HG02642 (cell line): ENCODE results near the gene PEX5L.
A peak's percentile ranks its signal among the peaks of the same experiment; 100 is the strongest.

ENCODE experiments used
- ATAC-seq: cut with Tn5 transposase; IDR thresholded peaks from one replicate; pipeline ENCODE4 v1.9.1; 2021; ENCODE audit warnings: mild to moderate bottlenecking; ENCODE audit not compliant: unreplicated experiment, poor library complexity

PEX5L gene

DNA sequence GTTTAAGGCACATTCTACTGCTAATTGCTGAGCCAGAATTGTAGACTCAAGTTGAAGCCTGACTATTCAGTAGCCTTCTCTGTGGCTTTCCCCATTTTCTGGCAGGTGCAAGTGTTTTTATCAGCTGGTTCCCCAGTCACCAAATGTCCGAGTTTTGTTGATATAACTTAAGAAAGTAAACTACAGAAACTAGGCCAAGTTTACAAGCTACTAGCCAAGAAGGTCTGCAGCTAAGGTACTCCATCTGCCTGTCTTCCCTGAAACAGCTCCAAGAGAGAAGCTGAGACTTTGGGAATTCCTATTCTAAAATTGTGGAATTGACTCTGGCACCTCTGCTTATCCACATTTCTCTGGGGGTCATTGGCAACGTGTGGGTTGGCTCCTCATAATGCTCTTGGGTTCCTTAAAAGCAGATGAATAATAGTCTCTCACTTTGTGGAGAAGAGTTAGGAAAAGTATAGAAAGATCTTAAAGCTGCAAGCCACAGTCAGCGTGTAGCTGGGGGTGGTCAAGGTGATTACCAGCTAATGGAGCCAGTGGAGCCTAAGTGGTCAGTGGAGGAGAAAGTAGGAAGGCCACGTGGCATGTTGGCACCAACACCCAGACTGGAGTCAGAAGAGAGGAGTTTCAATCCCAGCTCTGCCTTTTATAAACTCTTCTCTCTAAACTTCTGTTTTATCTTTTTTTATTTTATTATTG lies 128.8 kb downstream of the PEX5L start:
- no peak for ATAC-seq

DNA sequence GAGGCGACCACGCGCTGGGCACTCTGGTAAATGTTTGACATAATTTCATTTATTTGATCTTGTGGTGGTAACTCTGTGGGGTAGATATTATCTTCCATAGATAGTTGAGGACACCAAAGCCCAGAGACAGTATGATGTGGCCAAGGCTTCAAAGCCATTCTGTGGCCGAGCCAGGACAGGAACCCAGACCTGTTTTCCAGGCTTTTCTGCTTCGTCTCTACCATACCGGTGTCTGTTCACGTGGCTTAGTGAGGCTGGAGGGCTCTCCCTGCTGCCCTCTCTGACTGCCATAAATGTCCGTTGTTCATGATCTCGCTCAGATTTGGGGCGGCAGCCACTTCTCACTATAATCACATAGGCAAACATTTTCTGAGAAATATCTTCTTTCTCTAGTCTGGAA lies 134.7 kb downstream of the PEX5L start:
- no peak for ATAC-seq

DNA sequence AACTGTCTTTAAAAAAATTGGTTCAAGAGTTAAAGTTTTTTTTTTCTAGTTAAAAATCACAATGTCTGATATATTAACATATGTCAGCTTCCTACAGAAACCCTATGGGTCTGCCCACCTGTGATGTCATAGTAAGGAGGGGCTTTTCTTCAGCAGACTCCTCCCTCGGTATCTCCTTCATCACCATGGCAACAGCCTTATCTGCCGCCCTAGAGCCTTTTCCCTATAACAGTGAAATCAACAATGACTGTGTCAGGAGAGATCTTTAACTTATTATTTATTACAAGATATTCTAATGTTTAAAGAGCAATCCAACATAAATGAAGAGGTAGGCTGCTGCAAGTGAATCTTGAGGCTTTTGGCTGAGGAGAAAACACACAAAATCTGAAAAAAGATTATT lies 138.7 kb downstream of the PEX5L start:
- peak; percentile 85 for ATAC-seq

- no peak for ATAC-seq
Measured at GRCh38 chr3:179897231-179897630, 139.5 kb downstream of the PEX5L start.

DNA sequence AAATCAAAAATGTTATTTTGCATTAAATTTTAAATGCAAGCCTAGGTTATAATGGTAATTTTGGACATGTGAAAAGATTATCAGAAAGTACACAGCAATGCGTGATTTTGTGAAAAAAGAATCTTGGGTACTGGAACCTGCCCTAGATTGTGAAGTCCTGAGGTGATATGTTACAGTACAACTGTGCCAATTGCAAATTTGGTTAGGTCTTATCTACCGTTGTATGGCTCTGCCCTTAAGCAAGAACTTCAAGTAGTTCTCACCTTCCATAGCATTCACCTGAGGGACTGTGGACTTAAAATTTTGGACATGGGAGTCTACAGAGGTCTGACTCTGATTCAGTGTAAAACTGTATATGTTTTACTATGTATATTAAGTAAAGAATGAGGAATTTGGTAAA lies 140.2 kb downstream of the PEX5L start:
- ATAC-seq = no peak

- ATAC-seq = no peak
Measured at GRCh38 chr3:179895330-179895729, 141.4 kb downstream of the PEX5L start.

DNA sequence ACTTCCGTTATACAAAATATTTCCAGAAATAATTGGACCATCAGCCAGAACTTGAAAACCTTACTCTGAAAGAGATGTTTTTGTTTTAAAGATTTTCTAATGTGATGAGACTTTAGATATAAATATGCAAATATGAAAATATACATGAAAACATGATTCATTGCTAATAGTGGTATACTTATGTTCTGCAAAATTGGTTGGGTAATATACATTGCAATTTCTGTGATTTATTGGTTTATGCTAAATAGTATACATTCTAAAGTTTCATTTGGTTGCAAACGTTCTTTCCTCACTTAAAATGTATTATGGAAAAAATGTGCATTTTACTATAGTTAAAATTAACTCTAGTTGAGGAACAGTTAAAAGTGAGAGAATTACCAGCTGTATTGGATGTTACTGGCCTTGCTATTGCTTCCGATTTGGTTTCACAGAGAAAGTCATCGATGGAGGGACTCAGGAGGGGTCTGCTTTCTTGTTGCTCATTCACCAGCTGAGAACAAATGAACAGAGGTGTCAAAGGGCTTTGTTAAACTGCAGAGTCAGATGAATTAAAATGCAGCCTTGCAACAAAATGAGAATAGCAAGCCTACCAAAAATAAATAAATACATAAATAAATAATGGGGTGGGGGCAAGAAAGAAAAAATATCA lies 149.3 kb downstream of the PEX5L start:
- ATAC-seq = no peak

DNA sequence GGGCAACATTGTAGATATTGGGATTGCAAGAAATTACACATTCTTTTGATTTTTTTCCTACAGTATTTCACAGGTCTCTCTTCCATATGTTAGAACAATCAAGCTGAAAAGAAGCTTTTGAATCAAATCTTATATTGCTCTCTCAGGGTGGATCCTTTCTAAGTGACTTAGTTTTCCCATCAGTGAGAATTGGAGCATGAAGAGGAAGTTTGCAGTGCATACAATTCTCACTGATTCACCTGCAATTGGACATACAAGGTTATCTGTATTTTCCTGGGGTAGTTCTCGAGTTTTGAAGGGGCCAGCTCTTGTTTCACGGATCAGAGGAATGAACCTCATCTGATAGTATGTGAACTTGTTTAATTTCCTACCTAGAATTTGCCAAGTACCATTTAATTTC lies 150.8 kb downstream of the PEX5L start:
- no peak for ATAC-seq

GRCh38 chr3:179884136-179884535 lies 152.6 kb downstream of the PEX5L start:
- no peak for ATAC-seq

- peak; percentile 90 for ATAC-seq
Measured at GRCh38 chr3:179882292-179882691, 154.4 kb downstream of the PEX5L start.

GRCh38 chr3:179881791-179882190 lies 154.9 kb downstream of the PEX5L start:
- ATAC-seq = no peak

DNA sequence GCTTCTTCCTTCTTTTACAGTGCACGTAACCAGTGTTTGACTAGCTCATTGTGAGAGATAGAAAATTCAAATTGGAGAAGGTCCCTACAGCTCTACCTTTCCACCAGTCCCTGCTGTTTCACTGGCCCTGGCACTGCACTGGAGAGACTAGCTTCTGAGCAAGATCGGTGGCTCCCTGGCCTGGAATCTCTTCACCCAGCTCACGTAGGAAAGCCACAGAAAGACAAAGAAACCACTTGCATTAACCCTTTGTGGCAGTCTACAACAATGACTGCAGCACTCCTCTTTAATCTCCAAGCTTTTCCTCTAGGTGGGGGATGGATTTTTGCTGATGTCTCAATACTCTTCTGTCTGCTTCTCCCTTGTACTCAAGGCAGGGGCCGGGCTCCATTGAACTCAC lies 155.9 kb downstream of the PEX5L start:
- ATAC-seq = no peak

DNA sequence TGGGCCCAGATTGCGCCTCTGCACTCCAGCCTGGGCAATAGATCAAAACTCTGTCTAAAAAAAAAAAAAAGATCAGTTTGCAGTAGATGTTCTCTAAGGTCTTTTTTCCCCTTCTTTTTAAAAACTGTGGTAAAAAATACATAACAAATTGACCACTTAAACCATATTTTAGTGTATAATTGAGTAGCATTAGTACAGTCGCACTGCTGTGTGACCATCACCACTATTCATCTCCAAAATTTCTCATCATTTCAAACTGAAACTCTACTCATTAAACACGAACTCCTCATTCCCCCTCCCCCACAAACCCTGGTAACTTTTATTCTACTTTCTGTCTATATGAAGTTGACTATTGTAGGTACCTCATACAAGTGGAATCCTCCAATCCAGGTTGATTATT lies 160.3 kb downstream of the PEX5L start:
- ATAC-seq = no peak

- ATAC-seq = no peak
Measured at GRCh38 chr3:179872842-179873241, 163.9 kb downstream of the PEX5L start.

GRCh38 chr3:179871782-179872181 lies 165.0 kb downstream of the PEX5L start:
- no peak for ATAC-seq

GRCh38 chr3:179868715-179869114 lies 168.0 kb downstream of the PEX5L start:
- no peak for ATAC-seq

DNA sequence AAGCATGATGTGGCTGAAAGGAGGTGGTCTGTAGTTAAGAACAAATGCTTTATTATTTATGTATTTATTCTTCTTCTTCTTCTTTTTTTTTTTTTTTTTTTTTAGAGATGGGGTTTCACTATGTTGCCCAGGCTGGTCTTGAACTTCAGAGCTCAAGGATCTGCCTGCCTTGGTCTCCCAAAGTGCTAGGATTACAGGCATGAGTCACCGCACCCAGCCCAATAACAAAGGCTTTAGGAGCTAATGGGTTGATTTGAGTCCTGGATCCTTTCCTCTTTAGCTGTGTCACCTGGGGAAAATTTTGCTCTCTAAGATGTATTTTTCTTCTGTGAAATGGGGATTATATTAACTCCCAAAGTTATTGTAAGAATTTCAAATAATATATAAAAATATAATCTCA lies 168.8 kb downstream of the PEX5L start:
- ATAC-seq = no peak

GRCh38 chr3:179865861-179866505 lies 170.8 kb downstream of the PEX5L start:
- no peak for ATAC-seq

DNA sequence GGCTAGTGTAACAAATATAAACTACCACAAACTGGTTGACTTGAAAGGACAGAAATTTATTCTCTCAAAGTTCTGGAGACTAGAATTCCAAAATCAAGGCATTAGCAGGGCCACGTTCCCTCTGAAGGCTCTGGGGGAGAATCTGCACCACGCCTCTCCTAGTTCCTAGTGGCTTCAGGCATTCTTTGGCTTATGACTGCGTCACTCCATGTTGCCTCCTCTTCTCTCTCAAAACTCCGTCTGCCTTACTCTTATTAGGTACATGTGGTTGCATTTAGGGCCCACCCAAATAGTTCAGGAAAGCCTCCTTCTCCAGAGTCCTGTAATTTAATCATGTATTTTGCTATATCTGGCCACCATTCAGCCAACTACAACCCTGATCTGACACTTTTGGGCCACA lies 174.8 kb downstream of the PEX5L start:
- no peak for ATAC-seq

GRCh38 chr3:179861292-179861691 lies 175.4 kb downstream of the PEX5L start:
- ATAC-seq = no peak

- no peak for ATAC-seq
Measured at GRCh38 chr3:179860275-179861107, 176.2 kb downstream of the PEX5L start.
